SW 1271 (cell line): ENCODE data around the gene SHROOM1.
"Not testable (repeated sequence)": the region's sequence is repeated elsewhere in the genome, so short reads cannot be mapped to it uniquely, and the experiment has no call there.

Source experiments
- DNase-seq, 2 experiments: peaks; one replicate each; lab custom pipeline; 2025; lab: John Stamatoyannopoulos, UW

Gene SHROOM1

DNA sequence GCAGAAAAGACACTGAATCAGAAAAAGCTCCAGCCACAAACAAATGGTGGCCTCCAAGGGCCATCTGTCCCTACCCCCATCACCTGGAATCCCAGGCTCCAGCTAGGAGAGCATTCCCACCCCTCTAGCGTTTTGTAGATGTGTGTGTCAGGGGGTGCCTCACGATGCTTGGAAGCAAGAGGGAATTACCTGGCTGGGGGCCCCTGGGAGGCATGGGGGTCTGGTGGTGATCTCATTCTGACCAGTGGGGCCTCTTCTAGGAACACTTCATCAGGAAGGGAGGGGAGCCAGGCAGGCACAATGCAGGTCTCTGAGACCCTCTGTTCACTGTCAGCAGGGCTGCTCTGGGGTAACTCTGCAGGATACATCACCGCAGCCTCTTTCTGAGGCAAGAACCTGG, 6.0 kb downstream of the SHROOM1 start:
- no peak for DNase-seq

DNA sequence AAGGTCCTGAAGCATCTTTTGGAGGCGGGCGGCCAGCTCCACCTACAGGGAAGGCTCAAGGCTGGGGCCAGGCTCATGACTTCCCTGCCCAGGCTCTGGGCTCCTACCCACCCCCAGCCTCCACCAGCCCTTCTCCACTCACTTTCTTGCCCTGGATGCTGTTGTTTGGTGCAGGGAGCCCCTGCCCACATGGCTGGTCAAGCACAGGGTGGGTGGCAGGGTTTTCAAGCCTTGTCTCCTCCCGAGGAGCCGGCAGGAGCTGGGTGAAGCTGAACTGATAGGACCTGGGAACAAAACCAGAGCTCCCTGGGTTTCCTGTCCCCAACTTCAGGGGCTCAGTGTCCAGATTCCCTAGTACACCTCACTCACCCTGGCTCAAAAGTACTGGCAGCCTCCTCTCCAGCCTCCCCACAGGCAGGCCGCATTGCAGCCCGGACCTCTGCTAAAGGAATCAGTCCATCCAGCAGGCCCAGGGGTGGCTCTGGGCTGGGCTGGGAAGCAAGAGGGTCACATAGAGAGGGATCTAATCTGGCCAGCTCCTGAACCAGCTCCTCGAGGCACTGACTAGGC, 6.9 kb downstream of the SHROOM1 start:
- DNase-seq, result no peak

DNA sequence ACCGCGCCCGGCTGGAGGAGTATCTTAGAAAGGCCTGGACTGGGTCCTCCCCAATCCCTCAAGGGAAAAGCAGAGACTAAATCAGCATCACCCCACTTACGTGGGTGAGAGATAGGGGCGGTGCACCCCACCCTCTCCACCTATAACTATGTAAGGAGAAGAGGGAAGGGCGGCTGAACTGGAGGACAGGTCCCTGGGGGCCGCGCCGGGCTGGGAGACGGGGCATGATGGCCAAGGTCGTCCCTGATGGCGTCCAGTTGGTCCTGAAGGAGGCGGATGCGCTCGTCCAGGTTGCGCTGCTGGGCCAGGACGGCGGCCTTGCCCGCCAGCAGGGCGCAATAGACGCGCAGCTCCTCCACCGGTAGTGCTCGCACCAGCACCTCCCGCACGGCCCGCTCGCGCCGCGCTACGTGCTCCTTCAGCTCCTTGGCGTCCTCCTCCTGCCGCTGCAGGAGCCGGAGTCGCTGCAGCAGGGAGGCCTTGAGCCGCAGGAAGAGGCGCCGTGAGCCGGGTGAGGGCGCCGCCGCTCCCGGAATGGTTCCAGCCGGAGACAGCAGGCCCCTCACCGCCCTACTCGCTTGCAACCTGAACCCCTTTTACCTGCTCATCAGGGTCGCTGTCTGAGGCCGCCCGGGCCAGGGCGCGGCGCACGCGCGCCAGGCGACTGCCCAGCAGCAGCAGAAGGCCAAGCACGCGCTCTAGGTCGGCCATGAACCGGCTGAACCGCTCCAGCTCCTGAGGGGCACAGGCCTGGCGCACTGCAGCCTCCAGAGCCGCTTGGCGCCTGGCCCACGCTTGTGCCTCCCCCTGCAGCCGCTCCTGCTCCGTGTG, 7.6 kb downstream of the SHROOM1 start:
- no peak for DNase-seq

DNA sequence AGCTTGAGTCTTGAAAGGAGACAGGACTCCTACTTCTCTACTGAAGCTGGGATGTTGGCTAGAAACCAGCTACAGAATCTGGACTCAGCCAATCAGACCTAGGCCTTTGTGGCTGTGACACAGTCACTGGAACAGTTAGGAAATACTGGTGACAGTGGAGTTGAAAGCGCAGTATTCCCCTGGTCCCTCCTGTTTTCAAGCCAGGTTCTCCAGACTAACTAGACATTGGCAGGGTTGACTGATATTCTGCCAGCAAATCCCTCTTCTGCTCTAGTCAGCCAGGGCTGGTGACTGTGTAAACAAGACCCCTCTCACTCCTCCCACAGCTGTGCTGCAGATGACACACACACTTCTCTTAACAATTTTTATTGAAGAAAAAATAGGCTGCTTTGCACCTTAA, 8.7 kb downstream of the SHROOM1 start:
- no peak for DNase-seq

DNA sequence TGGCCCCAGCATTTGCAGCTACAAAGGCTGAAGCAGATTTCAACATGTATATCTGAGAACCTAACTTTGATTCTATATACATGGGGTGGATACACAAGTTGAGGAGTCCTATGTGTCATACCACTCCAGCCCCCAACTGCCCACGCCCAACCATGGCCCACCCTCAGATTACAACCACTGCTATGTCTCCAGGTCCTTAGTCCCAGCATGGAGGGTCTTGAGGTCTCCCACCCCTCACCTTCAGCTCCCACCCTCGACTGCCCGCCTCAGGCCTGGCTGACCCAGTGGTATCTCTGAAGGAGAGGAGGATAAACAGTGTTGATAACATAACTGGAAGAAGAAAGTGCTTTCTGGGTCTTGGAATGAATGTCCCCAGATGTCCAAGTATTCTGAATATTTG, 9.1 kb downstream of the SHROOM1 start:
- no peak for DNase-seq

DNA sequence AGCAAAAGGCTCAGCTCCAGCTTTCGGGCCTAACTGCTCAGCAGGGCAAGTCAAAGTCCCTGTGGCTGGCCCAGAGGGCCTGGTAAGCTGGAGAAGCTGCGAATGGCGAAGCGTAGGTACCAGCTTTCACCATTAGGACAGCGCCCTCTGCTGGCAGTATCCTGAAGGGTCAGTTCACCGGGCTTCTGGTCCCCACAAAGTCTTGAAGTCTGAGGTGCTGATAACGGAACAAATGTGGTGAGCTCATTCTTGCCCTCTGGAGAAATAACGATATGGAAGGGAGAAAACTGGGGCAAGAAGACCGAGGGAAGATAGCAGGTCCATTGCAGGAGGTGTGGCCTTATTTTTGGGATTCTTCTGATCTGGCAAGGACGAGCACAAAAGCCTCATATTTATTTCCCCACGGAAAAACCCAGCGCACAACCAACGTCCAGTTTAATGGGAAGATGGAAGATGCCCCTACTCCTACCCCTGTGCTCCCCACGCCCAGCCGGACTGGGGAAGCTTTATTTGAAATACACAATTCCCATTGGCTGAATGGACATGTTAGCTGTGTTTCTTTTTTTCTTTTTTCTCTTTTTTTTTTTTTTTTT, 10.2 kb downstream of the SHROOM1 start:
- peak; percentile 62 to 86 for DNase-seq

DNA sequence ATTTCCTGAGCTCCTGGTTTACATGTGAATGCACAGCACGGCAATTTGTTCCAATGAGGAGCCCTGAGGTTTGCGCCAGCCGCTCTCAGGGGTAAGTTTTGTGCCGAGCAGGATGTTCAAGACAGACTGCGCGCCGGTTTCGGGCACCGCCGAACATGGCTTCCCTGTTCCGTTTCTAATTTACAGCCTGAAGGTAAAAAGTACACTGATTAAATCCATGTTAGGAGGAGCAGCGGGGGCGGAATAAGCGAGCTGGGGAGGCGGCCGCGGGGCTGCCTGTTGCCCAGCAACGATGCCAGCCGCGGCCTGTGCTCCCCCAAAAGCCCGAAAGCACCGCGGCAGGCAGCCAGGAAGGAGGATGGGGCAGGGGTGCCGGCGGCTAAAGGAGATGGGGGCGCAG, 11.0 kb downstream of the SHROOM1 start:
- no peak for DNase-seq

DNA sequence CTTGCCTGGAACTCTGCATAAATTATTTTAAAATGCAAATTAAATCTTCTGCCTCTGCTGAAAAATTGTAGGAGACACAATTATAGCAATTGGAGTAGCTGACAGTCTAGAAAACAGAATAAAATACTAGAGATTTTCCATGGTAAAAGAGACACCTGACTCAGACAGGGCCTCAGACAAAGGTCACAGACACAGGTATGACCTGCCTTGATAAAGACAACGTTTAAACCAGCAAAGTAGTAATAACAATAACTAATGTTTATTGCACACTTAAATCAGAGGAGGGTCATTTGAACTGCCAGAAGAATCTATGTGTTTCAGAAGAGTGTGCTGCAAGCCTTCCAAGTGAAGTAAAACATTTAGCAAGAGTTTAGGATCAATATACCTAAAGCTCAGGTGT, 13.4 kb downstream of the SHROOM1 start:
- DNase-seq, result no peak

DNA sequence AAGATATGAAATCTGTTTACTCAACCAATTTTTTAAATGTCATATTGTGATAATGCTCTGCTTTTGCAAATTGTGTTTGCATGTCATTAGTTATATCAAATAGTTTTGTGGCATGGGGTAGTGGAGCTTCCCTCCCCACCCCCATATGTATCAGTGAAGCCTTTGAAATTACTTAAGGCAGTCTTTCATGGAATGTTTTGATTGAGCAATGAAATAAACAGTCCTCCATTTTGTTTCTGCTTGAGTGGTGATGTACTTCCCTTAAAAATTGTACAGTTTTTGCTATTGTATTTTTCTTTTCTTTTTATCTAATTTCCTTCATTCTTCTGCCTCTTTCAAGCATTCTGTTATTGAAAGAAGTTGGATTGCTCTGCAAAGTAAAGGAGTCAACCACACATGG, 13.9 kb downstream of the SHROOM1 start:
- no peak for DNase-seq

DNA sequence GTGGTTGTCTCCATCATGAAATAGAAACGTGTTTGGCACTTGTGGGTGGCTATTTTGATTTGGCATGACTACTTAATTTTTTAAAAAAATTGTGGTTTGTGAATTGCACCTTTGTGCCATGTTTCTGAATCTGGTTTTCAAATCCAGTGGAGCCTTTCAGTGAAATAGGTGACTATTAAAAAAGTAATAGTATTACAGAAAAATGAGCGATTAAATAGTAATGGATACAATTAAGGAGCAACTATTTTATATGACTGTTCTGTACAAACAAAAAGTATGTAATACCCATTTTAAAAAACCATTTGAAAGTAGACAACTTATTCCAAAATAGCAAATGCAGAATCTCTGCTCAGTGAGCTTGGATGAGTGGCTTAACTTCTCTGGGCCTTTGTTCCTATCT, 14.4 kb downstream of the SHROOM1 start:
- DNase-seq, result no peak

DNA sequence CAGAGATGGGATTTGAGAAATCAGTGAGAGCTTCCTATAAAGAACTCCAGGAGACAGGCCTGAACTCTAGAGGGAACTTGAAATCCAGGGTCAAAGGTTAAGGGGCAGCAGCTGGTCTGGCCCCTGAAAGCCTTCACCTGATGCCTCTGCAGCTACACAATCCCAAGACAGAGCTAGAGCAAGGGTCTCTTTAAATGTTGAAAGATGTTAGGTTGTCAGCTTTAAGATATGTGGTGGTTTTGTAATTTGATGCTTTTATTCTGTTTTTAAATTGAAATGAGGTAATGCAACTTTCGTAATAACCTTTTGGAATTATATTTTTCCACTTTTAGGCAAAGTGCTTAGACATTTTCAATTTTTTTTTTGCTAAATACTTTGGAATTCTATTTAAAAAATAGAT, 15.0 kb downstream of the SHROOM1 start:
- no peak for DNase-seq

DNA sequence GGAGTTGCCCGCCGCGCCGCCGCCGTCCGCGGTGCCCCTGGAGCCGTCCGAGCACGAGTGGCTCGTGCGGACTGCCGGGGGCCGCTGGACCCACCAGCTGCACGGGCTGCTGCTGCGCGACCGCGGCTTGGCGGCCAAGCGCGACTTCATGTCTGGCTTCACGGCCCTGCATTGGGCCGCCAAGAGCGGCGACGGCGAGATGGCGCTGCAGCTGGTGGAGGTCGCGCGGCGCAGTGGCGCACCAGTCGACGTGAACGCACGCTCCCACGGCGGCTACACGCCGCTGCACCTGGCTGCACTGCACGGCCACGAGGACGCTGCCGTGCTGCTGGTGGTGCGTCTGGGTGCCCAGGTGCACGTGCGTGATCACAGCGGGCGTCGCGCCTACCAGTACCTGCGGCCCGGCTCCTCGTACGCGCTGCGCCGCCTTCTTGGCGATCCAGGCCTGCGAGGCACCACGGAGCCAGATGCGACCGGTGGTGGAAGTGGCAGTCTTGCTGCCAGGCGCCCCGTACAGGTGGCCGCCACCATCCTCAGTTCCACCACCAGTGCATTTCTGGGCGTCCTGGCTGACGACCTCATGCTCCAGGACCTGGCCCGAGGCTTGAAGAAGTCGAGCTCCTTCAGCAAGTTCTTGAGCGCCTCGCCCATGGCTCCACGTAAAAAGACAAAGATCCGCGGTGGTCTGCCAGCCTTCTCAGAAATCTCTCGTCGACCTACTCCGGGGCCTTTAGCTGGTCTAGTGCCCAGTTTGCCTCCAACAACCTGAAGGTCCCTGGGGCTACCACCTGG, 15.7 kb downstream of the SHROOM1 start:
- no peak for DNase-seq

DNA sequence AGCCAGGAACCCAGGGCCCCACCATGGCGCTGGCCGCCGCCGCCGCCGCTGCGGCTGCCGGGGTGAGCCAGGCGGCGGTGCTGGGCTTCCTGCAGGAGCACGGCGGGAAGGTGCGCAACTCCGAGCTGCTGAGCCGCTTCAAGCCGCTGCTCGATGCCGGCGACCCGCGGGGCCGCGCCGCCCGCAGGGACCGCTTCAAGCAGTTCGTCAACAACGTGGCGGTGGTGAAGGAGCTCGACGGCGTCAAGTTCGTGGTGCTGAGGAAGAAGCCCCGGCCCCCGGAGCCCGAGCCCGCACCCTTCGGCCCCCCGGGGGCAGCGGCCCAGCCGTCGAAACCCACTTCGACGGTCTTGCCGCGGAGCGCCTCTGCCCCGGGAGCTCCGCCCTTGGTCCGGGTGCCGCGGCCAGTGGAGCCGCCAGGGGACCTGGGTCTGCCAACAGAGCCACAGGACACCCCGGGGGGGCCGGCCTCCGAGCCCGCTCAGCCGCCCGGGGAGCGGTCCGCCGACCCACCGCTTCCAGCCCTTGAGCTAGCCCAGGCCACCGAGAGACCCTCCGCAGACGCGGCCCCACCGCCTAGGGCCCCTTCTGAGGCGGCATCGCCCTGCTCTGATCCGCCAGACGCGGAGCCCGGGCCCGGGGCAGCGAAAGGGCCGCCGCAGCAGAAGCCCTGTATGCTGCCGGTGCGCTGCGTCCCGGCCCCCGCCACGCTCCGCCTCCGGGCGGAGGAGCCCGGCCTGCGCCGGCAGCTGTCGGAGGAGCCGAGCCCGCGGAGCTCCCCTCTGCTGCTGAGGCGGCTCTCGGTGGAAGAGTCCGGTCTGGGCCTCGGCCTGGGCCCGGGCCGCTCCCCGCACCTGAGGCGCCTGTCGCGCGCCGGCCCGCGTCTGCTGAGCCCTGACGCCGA, 16.6 kb downstream of the SHROOM1 start:
- no peak for DNase-seq

DNA sequence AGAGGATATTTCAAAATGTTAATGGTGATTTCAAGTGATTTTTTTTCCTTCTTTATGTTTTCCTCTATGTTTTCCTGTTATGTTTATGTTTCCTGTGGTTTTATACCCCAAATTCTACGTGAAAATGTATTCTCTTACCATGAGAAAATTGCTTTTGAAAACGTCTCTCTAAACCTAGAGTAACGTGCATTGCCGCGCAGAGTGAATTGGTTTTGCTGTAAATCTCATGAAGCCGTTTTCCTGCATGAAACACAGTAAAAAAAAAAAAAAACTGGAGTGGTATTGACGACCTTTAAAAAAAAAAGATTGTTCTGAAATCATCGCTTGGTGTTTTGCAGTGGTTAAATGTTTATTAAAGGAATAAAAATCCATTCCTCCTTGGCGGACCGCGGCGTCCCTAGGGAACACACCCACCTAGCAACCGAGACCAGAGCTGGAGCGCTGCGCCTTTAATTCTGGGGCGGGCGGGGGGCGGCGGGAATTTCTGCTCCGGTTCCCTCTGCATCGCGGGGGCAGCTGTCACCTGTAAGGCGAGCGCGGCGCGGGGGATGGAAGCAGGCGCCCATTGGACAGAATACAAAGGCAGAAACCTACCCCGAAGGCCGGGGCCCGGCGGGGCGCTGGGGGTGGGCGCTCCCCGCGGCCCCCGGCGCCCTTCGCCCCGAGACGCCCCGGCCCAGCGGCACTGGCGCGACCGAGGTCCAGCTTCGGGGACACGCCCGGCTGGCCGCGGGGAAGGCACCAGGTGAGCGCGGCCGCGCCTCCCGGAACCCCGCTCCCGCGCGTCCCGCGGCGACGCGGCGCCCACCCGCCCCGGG, 17.5 kb downstream of the SHROOM1 start, which contains the start of gene SOWAHA:
TSS of gene SOWAHA (plus strand) at position 522 of the 818 bp plus-strand sequence. CDS start 320 bp downstream, outside the sequence.
- DNase-seq, result no peak

DNA sequence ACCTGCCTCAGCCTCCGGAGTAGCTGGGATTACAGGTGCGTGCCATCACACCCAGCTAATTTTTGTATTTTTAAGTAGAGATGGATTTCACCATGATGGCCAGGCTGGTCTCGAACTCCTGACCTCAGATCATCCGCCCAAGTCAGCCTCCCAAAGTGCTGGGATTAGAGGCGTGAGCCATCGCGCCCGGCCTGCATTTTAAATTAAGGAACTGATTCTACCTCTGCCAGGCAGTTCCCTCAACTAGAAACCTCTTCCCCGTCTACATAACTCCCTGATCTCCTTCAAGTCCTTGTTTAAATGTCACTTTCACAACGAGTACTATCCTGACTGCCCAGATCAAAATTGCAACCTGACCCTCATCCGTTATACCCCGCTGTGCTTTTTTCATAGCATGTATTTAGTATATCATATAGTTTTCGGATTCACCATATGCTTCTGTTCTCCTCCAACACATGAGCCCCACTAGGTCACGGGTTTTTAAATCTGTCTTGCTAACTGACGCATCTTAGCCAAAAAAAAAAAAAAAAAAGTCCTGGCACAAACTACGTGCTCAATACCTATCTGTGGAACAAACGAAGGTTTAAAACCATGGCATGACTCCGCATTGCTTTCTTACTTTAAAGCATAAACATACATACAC, 18.2 kb downstream of the SHROOM1 start:
- DNase-seq, result no peak

DNA sequence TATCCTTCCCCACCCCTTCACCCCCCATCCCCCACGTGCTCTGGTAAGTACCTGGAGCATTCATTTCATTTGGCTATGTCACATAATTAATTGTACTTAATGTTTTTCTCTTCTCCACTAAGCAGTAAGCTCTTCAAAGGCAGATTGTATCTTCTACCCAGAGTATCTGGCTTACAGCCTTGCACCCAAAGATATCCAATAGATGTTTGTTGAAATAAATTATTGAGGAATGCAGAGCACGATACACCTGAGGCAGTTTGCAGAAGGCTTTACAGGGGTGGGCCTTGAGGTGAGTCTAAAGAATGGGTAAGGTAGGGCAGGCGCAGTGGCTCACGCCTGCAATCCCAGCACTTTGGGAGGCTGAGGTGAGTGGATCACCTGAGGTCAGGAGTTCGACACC, 19.8 kb downstream of the SHROOM1 start:
- no peak for DNase-seq

DNA sequence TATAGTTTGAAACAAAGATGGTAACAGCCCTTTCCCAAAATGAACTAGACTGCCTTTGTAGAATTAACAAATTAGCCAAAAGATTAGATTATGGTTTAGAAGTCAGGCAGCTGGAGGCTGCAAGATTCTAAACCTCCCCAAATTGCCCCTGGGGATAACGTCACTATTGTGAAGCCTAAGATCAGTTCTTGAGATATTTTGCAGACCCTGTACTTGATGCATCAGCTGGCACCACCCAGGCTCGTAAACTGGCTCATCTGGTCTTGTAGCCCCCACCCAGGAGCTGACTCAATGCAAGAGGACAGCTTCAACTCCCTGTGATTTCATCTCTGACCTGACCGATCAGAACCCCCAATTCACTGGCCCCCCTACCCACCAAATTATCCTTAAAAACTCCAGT, 21.6 kb downstream of the SHROOM1 start:
- DNase-seq, result no peak

DNA sequence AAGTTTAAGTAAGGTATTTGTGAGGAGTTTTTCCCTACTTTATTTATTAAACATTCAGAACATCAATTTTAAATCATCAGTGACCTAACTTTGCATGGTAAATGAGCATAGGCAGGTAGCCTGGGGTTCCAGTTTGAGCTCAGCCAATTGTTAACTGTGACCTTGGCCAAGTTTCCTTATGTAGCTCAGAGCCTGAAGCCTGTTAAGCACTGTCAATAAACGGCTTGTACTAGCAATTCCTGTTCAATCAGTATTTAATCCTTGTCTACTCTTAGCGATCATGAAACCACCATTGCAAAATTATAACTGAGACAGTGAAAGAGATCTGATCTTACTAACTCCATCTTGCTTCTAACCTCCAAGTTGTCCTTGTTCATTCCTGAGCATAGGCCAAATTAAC, 22.0 kb downstream of the SHROOM1 start:
- DNase-seq, result no peak

DNA sequence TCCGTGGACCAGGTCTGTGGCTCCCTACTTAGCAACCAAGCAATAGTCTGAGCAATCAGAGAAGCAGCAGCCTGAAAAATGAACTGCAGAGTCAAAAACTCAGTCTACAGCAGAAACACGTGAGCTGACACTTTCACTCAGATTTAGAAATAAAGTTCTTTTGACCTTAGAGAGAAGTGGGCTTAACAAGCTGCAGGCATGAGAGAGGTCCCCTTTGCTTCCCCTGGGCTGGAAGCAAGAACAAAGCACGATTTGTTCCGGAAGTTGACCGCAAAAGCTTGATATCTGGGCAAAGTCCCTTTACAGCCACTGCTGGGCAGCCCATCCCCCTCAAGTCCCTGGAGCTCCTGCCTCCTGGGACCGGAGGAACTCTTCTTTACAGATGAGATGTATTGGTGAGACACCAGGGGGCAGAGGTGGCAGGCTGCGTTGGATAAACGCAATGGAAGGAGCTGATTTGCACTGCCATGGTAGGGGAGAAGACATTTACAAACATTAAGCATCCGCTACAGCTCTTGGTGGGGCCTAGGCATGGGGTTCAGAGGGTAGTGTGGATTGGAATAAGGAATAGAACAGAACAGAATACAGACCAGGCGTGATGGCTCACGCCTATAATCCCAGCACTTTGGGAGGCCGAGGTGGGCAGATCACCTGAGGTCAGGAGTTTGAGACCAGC, 23.1 kb downstream of the SHROOM1 start:
- no peak for DNase-seq

DNA sequence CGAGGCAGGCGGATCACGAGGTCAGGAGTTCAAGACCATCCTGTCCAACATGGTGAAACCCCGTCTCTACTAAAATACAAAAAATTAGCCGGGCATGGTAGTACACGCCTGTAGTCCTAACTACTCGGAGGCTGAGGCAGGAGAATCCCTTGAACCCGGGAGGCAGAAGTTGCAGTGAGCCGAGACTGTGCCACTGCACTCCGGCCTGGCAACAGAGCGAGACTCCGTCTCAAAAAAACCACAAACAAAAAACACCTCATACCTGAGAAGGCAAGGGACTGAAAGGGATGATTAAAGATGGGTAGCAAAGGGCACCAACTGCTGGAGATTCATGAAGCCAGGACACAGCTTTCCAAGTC, 23.7 kb downstream of the SHROOM1 start:
- DNase-seq, result not testable (repeated sequence)
